BJ (cell line): ENCODE results near the gene SPATS1. TPM values are rescaled to one million over a fixed set of nuclear protein-coding genes. Genes with fewer than 3 reads are reported as not detected.

Source experiments
- CTCF ChIA-PET: fragments of 350-600 bp; formaldehyde crosslinking; extraction: SDS; loops from one replicate; lab custom pipeline; 2021; ENCODE audit warnings: antibody characterized with exemption, inconsistent platforms; lab: Yijun Ruan, JAX
- POLR2A ChIA-PET: fragments of 300-600 bp; sonication (Branson Sonifier 250); formaldehyde crosslinking; extraction: SDS; loops from one replicate; lab custom pipeline; 2021; ENCODE audit warnings: antibody characterized with exemption; lab: Charles Lee
- DNase-seq: peaks from one replicate; pipeline ENCODE4 v3.0.0-alpha.2; 2011; ENCODE audit warnings: low read depth
- H3K27me3 ChIP-seq: 2 replicates; pipeline ENCODE4 v1.6.0; 2011; ENCODE audit warnings: low read length; ENCODE audit not compliant: control insufficient read depth, insufficient read depth
- H3K36me3 ChIP-seq: 2 replicates; pipeline ENCODE4 v1.5.1; 2011; ENCODE audit warnings: low read length; ENCODE audit not compliant: control insufficient read depth, insufficient read depth
- H3K4me3 ChIP-seq: 2 replicates; pipeline ENCODE4 v1.5.1; 2011; ENCODE audit warnings: low read depth, mild to moderate bottlenecking, control low read depth, low read length
- CTCF ChIP-seq: IDR thresholded peaks from 2 replicates; pipeline ENCODE4 v1.5.1; 2011; ENCODE audit warnings: low read depth, mild to moderate bottlenecking, control low read depth, inconsistent platforms, low read length, moderate library complexity; ENCODE audit not compliant: insufficient read depth
- polyA plus RNA-seq: library from polyadenylated mRNA; depleted of rRNA; stranded (reverse); fragments of >200 nt; gene quantifications from 2 replicates; pipeline ENCODE4 v1.2.3, GENCODE V29; 2011

SPATS1 gene
- polyA plus RNA-seq, 1 experiment: not detected

GRCh38 chr6:44333942-44334341, 8.5 kb upstream of the SPATS1 start:
- POLR2A ChIA-PET: no interaction called here
- no peak overlapping the region for H3K4me3 ChIP-seq
- peaks cover 11% of the 10 kb centered on the region for H3K27me3 ChIP-seq
- H3K36me3 ChIP-seq: no peaks in the 10 kb centered on the region
- DNase-seq: no peak
- TF ChIP-seq CTCF: no peak
- CTCF ChIA-PET: interaction anchor here (0.6 to 10.4 kb wide), 2 partner anchors 29 to 66 kb away, joined by 3 to 138 read pairs; partner anchors contain the start of genes NFKBIE and TMEM151B

- H3K4me3 ChIP-seq: no peak overlapping the region
- CTCF ChIA-PET: interaction anchor here (0.8 to 10.4 kb wide), 7 partner anchors 9 to 185 kb away, joined by 3 to 138 read pairs (median 5); partner anchors contain the start of genes AARS2, NFKBIE and TMEM151B
- no peak for TF ChIP-seq CTCF
- H3K36me3 ChIP-seq: no peaks in the 10 kb centered on the region
- no peak for DNase-seq
- POLR2A ChIA-PET: no interaction called here
- peaks cover 6% of the 10 kb centered on the region for H3K27me3 ChIP-seq
These were observed 6.8 kb upstream of the SPATS1 start for GRCh38 chr6:44335631-44336030.

- Histone ChIP-seq H3K4me3 (no peak overlapping the region), H3K36me3 (no peaks in the 10 kb centered on the region), H3K27me3 (peaks cover 16% of the 10 kb centered on the region)
- ChIA-PET CTCF (interaction anchor here (0.6 to 10.4 kb wide), 34 partner anchors 8 to 242 kb away, joined by 3 to 138 read pairs (median 5); partner anchors contain the start of genes AARS2, NFKBIE, SLC35B2 and TMEM151B), POLR2A (no interaction called here)
- peak; percentile 71 for TF ChIP-seq CTCF
- no peak for DNase-seq
These were observed 4.0 kb upstream of the SPATS1 start for GRCh38 chr6:44338228-44339122.

GRCh38 chr6:44339301-44339700, 3.1 kb upstream of the SPATS1 start:
- POLR2A ChIA-PET: no interaction called here
- Histone ChIP-seq H3K36me3 (no peaks in the 10 kb centered on the region), H3K27me3 (peaks cover 19% of the 10 kb centered on the region), H3K4me3 (no peak overlapping the region)
- CTCF ChIA-PET: interaction anchor here (0.7 to 10.4 kb wide), 24 partner anchors 10 to 239 kb away, joined by 3 to 138 read pairs (median 4); partner anchors contain the start of genes AARS2, NFKBIE, SLC35B2 and TMEM151B
- no peak for TF ChIP-seq CTCF
- no peak for DNase-seq

GRCh38 chr6:44339763-44340625, 2.5 kb upstream of the SPATS1 start:
- H3K27me3 ChIP-seq: peaks cover 22% of the 10 kb centered on the region
- CTCF ChIA-PET: interaction anchor here (0.7 to 10.4 kb wide), 12 partner anchors 17 to 240 kb away, joined by 3 to 138 read pairs (median 4); partner anchors contain the start of genes AARS2, NFKBIE, SLC35B2 and TMEM151B
- DNase-seq: no peak
- POLR2A ChIA-PET: no interaction called here
- no peaks in the 10 kb centered on the region for H3K36me3 ChIP-seq
- H3K4me3 ChIP-seq: no peak overlapping the region
- TF ChIP-seq CTCF: no peak
